HG03460 (cell line): ENCODE data around the gene KRT2.

ENCODE experiments used
- ATAC-seq: cut with Tn5 transposase; IDR thresholded peaks from one replicate; pipeline ENCODE4 v1.9.1; 2021; ENCODE audit not compliant: unreplicated experiment

Gene KRT2

DNA sequence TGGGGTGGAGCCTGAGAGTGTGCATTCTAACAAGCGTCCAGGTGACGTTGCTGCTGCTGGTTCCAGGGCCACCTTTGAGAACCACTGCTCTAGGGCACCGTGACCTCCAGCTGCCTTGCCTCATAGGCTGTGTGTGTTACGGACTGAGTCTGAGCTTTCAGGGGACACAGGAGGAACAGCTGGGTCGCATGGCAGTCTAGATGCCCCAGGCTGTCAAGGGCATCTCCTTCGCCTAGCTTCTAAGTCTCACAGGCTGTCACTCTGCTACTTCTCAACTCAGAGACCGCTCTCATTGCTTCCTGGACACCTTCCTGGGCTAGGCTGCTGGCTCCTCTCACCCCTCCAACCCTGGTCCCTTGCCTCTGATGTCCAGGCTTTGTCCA, 34.6 kb downstream of the KRT2 start:
- ATAC-seq: no peak

DNA sequence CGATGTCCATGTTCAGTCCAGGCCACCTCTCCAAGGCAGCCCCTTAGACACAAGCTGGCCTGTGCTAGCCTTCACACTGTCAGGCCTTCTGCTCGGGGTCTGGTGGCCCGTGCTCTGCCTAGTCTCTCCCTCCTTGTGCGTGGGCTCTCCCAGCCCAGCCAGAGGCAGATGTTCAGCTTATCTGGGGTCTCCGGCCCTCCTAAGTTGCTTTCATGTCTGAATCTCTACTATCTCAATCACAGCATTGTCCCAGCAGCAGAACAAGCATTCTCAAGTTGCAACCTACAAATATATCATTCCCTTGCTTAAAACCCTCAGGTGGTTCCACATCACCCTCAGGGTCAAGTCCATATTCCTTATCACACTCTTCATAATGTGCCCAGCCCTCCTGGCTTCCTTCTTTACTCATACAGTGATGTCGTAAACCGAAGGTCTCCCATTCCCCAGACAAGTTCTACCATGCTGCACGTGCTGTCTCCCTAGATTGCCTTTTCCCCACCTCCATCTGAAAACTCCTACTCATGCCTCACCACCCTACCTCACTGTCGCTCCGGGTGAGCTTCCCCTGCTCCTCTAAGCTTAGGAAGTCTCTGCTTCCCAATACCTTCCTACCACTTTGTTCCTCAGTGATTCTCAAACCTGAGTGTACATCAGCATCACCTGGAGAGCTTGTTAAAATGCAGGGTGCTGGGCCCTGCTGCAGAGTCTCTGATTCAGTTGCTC, 35.2 kb downstream of the KRT2 start:
- no peak for ATAC-seq

DNA sequence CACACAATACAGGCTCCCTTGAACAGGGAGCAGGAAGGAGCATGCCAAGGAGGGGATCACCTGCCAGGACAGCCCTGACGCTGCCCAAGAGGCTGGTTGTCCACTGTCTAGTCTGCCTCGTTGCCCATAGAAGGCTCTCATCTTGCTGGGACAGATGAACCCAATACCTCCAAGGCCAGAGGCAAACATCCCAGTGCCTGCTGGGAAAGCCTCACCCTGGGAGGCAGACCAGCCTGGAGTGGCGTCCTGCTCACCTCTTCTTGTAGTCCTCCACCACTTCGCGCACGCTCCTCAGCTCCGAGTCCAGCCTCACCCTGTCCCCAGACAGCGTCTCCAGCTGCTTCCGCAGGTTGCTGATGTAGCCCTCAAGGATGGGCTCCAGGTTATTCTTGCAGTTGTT, 36.1 kb downstream of the KRT2 start:
- no peak for ATAC-seq

DNA sequence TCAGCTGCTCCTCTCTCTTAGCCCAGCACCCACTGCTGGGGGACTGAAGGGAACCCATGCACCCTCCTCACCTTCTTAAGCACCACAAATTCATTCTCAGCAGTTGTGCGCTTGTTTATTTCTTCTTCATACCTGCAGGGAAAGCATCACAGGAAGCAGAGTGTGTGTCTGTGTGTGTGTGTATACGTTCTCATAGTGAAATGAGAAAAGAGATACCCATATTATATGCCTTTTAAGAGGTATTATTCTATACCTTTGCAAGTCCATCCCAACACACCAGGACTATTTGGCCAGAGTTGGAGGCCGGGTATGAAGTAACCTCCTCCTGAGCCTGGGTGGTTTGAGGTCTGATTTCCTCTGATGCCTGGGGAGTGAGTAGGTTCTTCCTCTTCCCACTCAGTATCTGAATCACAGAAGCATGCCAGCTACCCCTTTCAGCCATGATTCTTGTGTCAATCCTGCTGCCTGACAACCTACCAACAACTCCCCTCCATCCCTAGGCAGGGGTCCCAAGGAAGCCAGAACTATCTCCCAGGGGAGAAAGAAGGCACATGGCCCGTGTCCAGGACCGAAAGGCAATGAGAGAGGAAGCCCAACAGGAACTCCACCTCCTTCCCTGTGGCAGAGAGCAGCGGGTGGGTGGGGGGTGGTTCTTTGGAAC, 36.7 kb downstream of the KRT2 start:
- no peak for ATAC-seq

DNA sequence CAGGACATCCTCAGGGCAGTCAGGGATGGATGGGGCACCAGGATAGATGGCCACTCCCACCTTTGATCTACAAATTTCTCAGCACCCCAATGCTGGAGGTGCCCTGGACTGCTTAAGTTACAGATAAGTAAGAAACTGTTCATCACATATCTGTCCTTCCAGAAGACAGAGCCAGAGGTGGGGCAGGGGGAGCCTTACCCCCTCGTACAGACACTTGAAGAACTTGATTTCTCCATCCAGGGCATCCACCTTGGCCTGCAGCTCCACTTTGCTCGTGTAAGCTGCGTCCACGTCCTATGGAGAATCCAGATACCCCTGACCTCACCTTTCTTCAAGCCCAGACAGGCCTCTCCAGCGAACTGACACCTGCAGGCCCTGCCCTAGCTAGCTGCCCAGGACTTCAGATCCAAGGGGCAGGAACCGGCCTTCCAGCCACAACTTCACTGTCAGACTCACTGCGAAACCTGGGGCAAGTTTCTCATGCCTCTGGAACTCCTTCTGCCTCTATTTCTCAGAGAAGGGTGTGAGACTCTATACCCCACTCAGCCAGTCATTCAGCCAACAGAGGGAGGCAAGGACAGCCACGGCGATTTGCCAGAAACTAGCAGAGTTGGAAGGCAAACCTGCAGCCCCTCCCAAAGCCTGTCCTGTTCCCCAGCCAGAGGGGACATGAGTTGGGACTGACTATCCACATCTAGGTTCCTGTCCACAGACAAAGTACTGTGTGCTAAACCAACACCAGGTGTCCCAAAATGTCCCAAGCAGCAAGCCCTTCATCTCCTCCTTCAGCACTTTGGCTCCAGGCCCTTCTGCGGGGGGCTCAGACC, 37.4 kb downstream of the KRT2 start:
- ATAC-seq: no peak

DNA sequence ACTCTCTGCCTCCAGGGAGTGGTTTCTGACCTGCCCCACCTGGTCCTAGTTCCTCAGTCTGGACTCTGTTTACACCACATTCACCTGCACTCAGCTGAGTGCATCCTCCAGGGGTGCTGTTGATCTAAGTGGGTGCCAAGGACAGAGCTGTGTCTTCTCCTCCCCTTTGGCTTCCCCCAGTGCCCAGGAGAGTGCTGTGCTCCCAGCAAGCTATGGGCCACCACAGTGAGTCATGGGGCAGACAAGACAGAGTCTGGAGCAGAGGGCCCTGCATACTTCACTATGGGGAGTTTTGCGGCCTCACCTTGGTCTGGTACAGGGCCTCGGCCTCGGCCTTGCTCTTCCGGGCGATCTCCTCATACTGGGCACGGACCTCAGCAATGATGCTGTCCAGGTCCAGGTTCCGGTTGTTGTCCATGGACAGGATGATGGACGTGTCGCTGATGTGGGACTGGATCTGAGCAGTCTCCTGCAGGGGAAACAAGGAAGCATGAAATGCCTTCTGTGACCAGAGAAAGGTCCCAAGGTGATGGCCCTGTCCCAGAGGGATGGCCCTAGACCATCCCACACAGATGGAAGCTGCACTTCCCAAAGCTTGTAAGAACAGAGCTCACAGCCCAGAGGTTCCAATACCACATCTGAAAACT, 38.5 kb downstream of the KRT2 start:
- ATAC-seq: no peak

DNA sequence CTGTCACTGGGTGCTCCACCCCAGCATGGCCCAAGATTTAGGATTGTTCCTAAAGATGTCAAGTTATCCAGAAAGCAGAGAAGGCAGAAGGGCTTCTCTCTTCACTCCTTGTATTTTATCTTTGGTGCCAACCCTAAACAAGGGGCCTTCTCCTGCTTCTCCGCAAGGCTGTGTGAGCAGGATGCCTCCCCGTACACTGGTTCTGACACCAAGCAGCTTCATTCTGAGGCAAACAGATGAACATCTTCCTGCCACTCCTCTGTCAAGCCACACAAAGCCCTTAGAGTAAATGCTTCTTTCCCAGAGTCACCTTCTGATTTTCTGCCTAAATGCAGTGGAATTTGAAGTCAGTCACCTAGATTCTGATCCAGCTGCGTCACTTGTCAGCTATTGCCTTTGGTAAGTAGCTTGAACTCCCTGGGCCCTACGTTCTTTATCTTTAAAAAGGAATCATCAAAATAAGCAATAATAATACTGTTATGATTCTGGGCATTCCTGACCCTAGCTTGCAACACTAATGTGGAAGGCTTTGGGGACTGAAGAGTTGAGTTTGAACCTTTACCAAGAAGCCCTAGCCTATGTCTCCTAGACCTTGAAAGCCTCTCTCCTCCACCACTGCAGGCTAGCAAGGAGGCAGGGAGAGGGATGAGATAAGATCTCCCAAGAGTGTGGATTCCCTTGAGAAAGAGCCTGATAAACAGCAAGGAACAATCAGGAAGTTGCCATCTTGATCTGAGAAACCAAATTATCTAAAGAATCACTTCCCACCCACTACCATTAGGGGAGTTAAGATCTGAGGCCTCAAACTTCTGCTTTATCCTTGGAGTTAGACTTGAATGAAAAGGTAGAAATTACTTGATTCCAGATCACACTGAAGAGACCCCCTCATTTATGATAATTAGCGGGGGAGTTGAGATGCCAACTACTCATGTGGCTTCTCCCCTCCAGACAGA, 39.3 kb downstream of the KRT2 start:
- ATAC-seq: no peak

DNA sequence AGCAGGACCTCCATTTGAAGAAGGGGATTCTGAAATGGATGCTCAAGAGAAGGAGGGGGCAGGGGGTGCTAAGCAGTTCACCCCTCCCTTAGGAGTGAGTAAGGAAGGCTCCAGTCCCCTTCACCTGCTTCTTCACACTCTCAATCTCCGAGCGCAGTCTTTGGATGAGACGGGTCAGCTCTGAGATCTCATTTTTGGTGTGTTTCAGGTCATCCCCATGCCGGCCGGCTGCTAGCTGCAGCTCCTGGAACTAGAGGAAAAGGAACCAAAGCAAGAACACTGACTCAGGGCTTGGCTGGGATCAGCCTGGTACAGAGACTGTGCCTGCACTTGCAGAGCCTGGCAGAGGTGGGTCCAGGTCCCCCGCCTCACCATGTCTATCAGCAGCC, 40.9 kb downstream of the KRT2 start:
- ATAC-seq: no peak

DNA sequence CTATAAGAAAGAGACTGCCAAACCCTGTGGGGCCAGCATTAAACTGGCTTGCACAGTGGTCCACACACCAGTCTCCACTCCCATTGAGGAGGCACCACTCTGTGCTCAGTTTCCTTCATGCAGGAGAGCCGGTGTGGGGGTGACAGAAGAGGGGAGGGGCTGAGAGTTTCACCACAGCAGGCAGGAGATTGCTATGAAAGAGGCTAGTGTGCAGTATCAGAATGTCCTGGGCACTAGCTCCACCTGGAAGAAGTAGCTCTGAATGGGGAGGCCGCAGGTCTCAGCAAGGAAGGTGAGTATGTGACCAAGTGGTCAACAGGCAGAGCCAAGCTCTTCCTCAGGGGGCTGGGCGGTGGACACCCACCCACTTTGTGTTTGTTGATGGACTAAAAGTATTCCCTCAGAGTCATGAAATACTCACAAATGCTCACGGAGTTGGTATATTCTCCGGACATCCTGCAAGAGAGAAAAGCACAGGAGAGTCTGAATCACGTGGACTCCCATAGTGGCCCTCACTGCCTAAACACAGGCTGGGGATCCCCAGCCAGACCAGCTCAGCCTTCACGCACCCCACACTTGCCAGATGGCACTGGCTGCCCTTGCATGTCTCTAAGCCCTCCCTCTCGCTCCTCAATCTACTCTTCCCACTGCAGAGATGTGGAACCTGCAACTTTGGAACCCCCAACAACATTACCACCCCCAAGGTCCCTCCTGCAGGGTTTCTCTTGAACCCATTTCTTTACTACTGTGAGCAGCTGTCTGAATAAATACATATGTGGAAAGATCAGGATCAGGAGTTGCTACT, 43.0 kb downstream of the KRT2 start:
- no peak for ATAC-seq

DNA sequence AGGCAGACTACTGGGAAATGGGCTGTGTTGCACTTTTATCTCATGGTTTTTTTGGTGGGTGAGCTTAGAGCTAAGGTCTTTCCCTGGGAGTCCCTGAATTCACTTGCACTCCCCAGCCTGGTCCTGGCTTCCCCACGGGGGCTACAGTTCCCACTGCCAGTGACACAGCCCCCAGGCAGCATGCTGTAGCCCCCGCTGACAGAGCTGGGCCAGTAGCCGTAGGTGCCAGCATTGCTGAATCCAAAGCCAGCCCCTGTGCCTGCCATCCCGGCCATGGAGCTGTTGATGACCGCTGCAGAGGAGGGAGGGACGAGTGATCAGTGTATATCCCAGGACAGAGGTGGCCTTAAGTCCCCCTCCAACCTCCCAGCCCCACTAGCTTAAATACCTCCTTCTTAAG, 43.9 kb downstream of the KRT2 start:
- ATAC-seq: no peak

DNA sequence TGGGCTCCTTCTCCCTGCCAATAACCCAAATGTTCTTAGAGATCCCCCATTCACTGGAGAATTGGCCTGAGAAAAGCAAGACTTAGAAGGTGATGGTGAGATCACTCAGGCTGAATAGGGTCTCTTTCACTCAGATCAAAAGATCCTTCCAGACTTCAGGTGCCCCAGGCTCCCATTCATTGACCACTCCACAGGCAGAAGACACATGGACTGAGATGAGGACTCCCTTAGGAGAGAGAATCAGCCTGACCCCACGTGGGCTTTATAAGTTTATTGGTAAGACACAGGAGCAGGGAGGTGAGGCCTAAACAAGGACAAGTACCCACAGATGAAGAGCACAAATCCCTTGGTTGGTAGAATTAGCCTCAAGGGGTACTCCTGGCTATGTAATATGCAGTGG, 44.7 kb downstream of the KRT2 start:
- ATAC-seq: no peak

DNA sequence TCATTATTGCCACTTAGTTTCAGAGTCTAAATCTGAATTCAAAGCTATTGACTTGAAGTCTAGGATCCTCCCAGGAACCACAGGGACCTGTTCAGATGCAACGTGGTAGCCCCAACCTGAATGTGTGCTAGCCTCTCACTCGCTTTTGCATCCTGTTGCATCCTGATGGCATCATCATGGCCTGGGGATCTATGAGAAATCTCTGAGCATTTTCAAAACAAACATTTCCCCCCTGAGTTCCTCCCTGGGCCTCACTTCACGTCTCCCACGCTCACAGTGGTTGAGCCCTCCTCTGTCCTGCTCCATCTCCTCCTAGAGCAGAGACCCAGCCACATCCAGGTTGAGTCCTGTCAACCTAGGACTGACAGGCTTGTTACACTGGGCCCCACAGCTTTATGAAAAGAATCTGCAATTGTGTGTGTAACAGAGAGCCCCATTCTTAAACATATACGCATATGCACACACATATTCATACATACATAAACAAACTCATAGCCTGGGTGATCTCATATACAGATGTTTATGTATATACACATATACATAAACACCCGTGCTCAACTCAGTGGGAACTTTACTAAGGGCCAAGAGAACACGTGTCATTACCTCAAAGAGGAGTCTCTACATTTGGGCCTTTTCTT, 45.3 kb downstream of the KRT2 start:
- ATAC-seq: no peak

DNA sequence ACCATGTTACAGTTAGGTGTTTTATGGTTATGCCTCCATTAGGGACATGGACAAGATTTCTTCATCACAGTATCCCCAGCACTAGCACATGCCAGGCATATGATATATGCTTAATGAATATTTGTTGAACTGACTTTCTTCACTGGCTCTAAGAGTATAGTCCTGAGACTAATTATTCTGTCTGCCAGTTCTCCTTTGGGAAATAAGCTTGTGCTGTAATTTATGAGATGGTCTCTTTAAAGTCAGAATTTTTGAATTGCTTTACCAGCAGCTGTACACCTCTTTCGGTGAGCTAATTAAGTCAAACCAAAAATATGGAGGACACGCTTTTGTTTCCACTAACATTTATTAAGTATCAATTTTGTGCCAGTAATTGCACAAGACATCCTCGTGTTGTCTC, 45.9 kb downstream of the KRT2 start:
- no peak for ATAC-seq

DNA sequence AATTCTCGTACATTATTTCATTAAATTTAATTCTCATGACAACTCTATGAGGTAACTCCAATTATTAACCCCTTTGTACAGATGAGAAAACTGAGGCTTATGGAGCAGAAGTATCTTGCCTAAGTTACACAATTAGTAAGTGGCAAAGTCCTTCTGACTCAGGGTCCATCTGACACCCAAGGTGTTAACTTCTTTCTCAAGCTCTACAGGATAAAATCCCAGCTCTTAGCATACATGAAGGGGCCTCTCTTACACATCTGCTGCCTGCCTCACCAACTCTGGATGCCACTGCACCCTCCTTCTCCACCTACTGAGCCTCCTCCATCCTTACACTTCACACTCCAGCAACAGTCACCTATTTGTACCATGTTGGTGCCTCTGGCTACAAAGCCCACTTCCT, 46.5 kb downstream of the KRT2 start:
- ATAC-seq: no peak

DNA sequence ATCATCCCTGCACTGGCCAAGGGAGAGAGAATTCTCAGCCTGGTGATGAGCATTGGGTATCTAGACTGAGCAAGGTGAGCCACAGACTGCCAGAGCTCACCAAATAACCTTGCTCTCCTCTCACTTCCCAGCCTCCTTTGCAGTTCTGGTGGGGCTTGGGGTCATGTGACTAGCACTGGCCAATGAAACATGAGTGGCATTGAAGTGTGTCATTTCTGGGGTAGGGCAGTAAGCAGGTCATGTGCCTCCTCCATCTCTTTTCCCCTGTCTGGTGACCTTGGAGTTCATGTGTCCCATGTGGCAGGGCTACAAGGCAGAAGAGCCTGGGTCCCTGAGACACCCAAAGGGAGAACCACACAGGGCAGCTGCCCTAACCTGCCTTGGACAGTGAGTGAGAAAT, 47.2 kb downstream of the KRT2 start:
- no peak for ATAC-seq

DNA sequence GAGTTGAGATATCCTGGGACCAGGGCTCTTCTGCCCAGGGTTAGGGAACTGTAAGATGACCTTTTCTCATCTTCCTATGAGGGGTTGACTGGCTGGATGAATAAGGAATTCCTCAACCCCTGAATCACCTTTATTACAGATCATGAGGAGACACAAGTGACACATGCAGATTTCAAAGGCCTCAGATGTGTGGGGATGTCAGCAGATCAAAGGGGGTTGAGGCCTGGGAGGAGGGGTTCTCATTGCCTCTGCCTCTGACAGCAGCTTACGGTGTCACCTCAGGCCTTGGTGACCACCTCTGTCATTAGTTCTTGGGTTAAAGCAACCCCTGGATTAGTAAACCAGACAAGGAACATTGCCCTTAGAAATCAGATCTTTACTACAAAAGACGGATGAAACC, 48.7 kb downstream of the KRT2 start:
- no peak for ATAC-seq

DNA sequence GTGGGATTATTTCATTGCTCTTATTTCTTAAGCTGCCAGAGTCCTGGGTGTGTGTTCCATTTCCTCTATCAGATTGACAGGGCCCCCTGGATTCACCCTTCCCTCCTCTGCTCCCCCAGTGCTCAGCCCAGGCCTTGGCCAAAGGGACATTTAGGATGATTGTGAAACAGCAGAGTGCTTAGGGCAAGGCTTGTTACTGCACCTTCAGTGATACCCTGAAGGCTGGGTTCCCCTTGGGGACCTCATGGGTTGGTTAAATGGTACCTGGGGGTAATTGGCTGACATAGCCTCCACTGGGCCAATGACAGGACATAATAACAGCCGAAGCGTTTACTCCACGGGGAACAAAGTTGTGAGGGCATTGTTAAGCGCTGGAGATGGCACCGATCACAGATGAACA, 49.5 kb downstream of the KRT2 start:
- ATAC-seq: no peak

DNA sequence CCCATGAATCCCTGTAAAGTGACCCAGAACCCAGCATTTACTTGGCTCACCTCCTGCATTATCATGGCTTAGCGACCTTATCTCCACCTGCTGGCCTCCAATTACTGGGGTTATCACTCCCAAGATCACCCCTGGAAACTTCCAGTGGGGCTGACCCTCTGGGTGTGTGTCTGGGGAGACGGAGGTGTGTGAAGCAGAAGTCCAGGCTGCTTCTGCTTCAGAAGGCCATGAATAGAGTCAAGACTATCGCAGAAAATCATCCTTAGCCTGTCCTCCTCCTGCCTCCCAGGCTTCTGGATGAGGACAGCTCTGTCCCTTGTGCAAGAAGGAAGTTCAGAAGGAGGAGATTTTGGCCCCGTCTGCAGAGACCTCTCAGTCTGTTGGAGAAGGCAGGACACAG, 50.3 kb downstream of the KRT2 start:
- ATAC-seq: no peak

DNA sequence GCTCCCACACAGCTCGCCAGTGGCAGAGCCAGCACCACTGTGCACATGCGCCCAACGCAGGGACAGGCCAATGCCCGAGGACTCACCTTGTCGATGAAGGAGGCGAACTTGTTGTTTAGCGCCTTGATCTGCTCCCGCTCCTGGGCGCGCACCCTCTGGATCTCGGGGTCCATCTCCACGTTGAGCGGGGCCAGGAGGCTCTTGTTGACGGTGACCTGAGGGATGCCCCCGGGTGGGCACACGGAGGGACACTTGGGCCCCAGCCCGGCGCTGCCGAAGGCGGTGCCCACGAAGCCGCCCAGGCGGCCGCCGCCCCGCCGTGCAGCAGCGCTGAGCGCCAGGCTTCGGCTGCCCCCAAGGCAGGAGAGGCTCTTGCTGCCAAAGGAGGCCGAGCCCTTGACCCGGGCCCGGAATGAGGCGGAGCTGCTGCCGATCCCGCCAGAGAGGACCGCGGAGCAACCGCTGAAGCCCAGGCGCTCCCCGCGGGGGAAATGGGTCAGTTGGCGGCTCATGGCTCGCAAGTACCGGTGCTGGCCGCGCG, 51.0 kb downstream of the KRT2 start, which contains the start of gene KRT72:
TSS of gene KRT72 (minus strand) at position 523 of the 541 bp plus-strand sequence. CDS start at position 512, 11 bp downstream.
- ATAC-seq: no peak
